Liver (tissue), 3 donors: ENCODE measurements around the gene INSYN2B.

Experiments used
- FOXA1 ChIP-seq: IDR thresholded peaks from 2 replicates; pipeline ENCODE4 v1.6.1; 2016; ENCODE audit warnings: antibody characterized with exemption
- RAD21 ChIP-seq, 2 donors: IDR thresholded peaks; 2 replicates each; pipeline ENCODE4 v1.6.1; 2016; ENCODE audit warnings: antibody characterized with exemption in 2 of 2, mild to moderate bottlenecking in 2 of 2
- YY1 ChIP-seq: IDR thresholded peaks from 2 replicates; pipeline ENCODE4 v1.6.1; 2016; ENCODE audit warnings: antibody characterized with exemption, mild to moderate bottlenecking
- TF ChIP-seq, protein P1 (sequence below): fragments of 150-350 bp; IDR thresholded peaks from 2 replicates; pipeline ENCODE4 v1.5.1; 2017; ENCODE audit warnings: improper control_type of control experiment, low read depth, low read length; ENCODE audit not compliant: missing input control
- donor health status: healthy.
- donor health status: healthy.

- TF ChIP-seq, protein P1, sequence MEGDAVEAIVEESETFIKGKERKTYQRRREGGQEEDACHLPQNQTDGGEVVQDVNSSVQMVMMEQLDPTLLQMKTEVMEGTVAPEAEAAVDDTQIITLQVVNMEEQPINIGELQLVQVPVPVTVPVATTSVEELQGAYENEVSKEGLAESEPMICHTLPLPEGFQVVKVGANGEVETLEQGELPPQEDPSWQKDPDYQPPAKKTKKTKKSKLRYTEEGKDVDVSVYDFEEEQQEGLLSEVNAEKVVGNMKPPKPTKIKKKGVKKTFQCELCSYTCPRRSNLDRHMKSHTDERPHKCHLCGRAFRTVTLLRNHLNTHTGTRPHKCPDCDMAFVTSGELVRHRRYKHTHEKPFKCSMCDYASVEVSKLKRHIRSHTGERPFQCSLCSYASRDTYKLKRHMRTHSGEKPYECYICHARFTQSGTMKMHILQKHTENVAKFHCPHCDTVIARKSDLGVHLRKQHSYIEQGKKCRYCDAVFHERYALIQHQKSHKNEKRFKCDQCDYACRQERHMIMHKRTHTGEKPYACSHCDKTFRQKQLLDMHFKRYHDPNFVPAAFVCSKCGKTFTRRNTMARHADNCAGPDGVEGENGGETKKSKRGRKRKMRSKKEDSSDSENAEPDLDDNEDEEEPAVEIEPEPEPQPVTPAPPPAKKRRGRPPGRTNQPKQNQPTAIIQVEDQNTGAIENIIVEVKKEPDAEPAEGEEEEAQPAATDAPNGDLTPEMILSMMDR = no peak
- no peak for TF ChIP-seq YY1
- TF ChIP-seq RAD21 (IDR thresholded peaks at IDR 0.05) = no peak
- TF ChIP-seq FOXA1 = no peak
Observed at GRCh38 chr5:169876386-169876785, 103.9 kb downstream of the INSYN2B start.
